CD14-positive monocyte (primary cell): ENCODE measurements around the gene RAB20. TPM values are rescaled to one million over a fixed set of nuclear protein-coding genes. Genes with fewer than 3 reads are reported as not detected.

Experiments used
- DNase-seq, 3 donors: peaks; one replicate each; pipeline ENCODE4 v3.0.0-alpha.2; 2011 to 2022
- H2AFZ ChIP-seq: 2 replicates; pipeline ENCODE4 v1.6.0; 2012; ENCODE audit warnings: mild to moderate bottlenecking, low read depth, low read length, inconsistent platforms; ENCODE audit not compliant: insufficient read depth, poor library complexity, severe bottlenecking
- H3K27ac ChIP-seq, 2 donors: 1 replicate in 1 of 2; 2 replicates in 1 of 2; pipeline ENCODE4 v1.5.1; 2012 to 2013; ENCODE audit warnings: low read length in 2 of 2, control low read depth in 1 of 2, inconsistent platforms in 1 of 2, low read depth in 1 of 2, mild to moderate bottlenecking in 1 of 2
- H3K27me3 ChIP-seq, 2 donors: one replicate each; pipeline versions ENCODE4 v1.6.0 to v1.6.1; 2011 to 2013; ENCODE audit warnings: low read length in 2 of 2; ENCODE audit not compliant: control insufficient read depth in 2 of 2, insufficient read depth in 2 of 2
- H3K36me3 ChIP-seq, 2 donors: replicated peaks in 1 of 2; 1 replicate in 1 of 2; 2 replicates in 1 of 2; pipeline versions ENCODE4 v1.5.1 to v1.6.1; 2012 to 2013; ENCODE audit warnings: low read length in 2 of 2, control low read depth in 1 of 2, inconsistent platforms in 1 of 2, mild to moderate bottlenecking in 1 of 2; ENCODE audit not compliant: insufficient read depth in 2 of 2, control insufficient read depth in 1 of 2
- H3K4me1 ChIP-seq, 2 donors: 1 replicate in 1 of 2; 2 replicates in 1 of 2; pipeline versions ENCODE4 v1.5.1 to v1.6.1; 2012 to 2013; ENCODE audit warnings: low read length in 2 of 2, control low read depth in 1 of 2, inconsistent platforms in 1 of 2, mild to moderate bottlenecking in 1 of 2, moderate library complexity in 1 of 2; ENCODE audit not compliant: insufficient read depth in 2 of 2, control insufficient read depth in 1 of 2
- H3K4me2 ChIP-seq: replicated peaks from 2 replicates; pipeline ENCODE3; 2012; ENCODE audit warnings: low read length, moderate library complexity, mild to moderate bottlenecking; ENCODE audit not compliant: poor library complexity, severe bottlenecking; ENCODE audit errors: extremely low read depth
- H3K4me3 ChIP-seq, 3 experiments: fragments of 200-600 bp in 1 of 3; sonication (generic) in 1 of 3; replicated peaks in 1 of 3; 1 replicate in 2 of 3; 2 replicates in 1 of 3; pipeline ENCODE4 v1.5.1; 2011 to 2013; ENCODE audit warnings: low read length in 3 of 3, mild to moderate bottlenecking in 3 of 3, control low read depth in 2 of 3, low read depth in 2 of 3, inconsistent platforms in 1 of 3, moderate library complexity in 1 of 3
- H3K79me2 ChIP-seq: 2 replicates; pipeline ENCODE4 v1.6.0; 2012; ENCODE audit warnings: mild to moderate bottlenecking, control low read depth, inconsistent platforms, low read length, moderate library complexity; ENCODE audit not compliant: insufficient read depth
- H3K9ac ChIP-seq: 2 replicates; pipeline ENCODE4 v1.6.0; 2017; ENCODE audit warnings: low read length, mild to moderate bottlenecking; ENCODE audit not compliant: insufficient read depth, poor library complexity, severe bottlenecking
- H3K9me3 ChIP-seq, 2 donors: replicated peaks in 1 of 2; 1 replicate in 1 of 2; 2 replicates in 1 of 2; pipeline versions ENCODE4 v1.5.1 to v1.6.1; 2012 to 2013; ENCODE audit warnings: low read length in 2 of 2, control low read depth in 1 of 2; ENCODE audit not compliant: control insufficient read depth in 1 of 2, insufficient read depth in 1 of 2
- H4K20me1 ChIP-seq: 2 replicates; pipeline ENCODE4 v1.6.0; 2012; ENCODE audit warnings: mild to moderate bottlenecking, low read length, control low read depth, moderate library complexity; ENCODE audit not compliant: insufficient read depth
- H3K27ac Mint-ChIP-seq, 7 donors: one replicate each; pipeline ENCODE4 v1.8.0; 2020; ENCODE audit warnings: mild to moderate bottlenecking in 7 of 7, mixed read lengths in 7 of 7, moderate library complexity in 6 of 7, inconsistent platforms in 2 of 7
- H3K27me3 Mint-ChIP-seq, 3 donors: one replicate each; pipeline ENCODE4 v1.8.0; 2021 to 2022; ENCODE audit warnings: low read depth in 3 of 3, mild to moderate bottlenecking in 3 of 3, mixed read lengths in 3 of 3, moderate library complexity in 3 of 3, inconsistent platforms in 1 of 3
- H3K36me3 Mint-ChIP-seq, 2 donors: one replicate each; pipeline ENCODE4 v1.8.0; 2020; ENCODE audit warnings: mixed read lengths in 2 of 2, inconsistent platforms in 1 of 2, mild to moderate bottlenecking in 1 of 2
- H3K4me1 Mint-ChIP-seq: one replicate; pipeline ENCODE4 v1.8.0; 2020; ENCODE audit warnings: mild to moderate bottlenecking, mixed read lengths
- H3K4me3 Mint-ChIP-seq, 2 donors: one replicate each; pipeline ENCODE4 v1.8.0; 2020; ENCODE audit warnings: mild to moderate bottlenecking in 2 of 2, mixed read lengths in 2 of 2, moderate library complexity in 1 of 2
- H3K9me3 Mint-ChIP-seq, 7 donors: one replicate each; pipeline ENCODE4 v1.8.0; 2020 to 2022; ENCODE audit warnings: mixed read lengths in 7 of 7, mild to moderate bottlenecking in 6 of 7, moderate library complexity in 6 of 7, inconsistent platforms in 2 of 7
- WGBS: methylation state at CpG from one replicate; pipeline ENCODE4 v1.1.5; 2013; ENCODE audit warnings: missing lambda C conversion rate; ENCODE audit not compliant: insufficient coverage; 5-methylcytosine and 5-hydroxymethylcytosine counted together
- intact Hi-C, 2 donors: fragments of 100-400 bp; cut with micrococcal nuclease; formaldehyde crosslinking; loops; one replicate each; pipeline versions ENCODE4 v1.15.0 to v1.15.1; 2023
- polyA plus RNA-seq, 3 donors: library from polyadenylated mRNA; depleted of rRNA in 1 of 3; unstranded in 2 of 3; stranded (reverse) in 1 of 3; fragments of 300-500 nt in 2 of 3; fragments of >200 nt in 1 of 3; fragmentation: Illumina TruSeq in 2 of 3; gene quantifications; 1 replicate in 2 of 3; 2 replicates in 1 of 3; pipeline ENCODE4 v1.2.3, GENCODE V29; 2012 to 2021
- TF ChIP-seq, protein P1 (sequence below): fragments of 200-600 bp; IDR thresholded peaks from one replicate; pipeline ENCODE4 v1.8.0; 2022; ENCODE audit warnings: antibody characterized with exemption, mild to moderate bottlenecking

Gene RAB20
- polyA plus RNA-seq, 3 donors, result 37.8 to 77.5 (median 43.1) TPM

DNA sequence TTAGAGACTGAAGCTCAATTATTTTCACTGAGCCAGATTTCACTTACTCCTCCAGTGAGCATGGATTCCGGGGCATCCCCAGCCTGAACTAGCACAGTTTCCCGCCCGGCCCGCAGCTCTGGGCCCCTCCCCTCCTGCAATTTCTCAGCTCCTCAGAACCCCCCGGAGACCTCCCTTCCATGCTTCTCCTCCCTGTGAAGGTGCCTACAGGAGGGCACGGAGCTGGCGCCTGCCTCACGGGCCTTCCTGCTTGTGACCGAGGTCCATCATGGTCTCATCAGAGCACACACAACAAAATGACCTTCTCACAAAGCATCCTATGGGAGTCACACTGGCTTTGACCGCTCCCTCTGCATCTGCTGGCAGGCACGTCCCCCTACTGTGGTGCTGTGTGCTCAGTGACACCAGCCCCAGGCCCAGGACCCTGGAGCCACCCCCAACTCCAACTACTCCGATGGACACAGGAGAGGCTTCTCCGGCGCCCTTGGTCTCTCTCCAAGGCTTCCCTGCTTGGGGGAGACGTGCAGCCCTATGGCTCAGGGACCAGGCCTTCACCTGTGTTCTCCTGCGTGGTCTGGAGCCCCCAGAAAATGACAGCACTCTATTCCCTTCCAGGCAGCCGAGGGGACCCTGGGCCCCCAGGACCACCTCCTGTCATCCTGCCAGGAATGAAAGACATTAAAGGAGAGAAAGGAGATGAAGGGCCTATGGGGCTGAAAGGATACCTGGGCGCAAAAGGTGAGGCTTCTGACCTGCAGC lies 77.1 kb downstream of the RAB20 start:
- TF ChIP-seq, protein P1, sequence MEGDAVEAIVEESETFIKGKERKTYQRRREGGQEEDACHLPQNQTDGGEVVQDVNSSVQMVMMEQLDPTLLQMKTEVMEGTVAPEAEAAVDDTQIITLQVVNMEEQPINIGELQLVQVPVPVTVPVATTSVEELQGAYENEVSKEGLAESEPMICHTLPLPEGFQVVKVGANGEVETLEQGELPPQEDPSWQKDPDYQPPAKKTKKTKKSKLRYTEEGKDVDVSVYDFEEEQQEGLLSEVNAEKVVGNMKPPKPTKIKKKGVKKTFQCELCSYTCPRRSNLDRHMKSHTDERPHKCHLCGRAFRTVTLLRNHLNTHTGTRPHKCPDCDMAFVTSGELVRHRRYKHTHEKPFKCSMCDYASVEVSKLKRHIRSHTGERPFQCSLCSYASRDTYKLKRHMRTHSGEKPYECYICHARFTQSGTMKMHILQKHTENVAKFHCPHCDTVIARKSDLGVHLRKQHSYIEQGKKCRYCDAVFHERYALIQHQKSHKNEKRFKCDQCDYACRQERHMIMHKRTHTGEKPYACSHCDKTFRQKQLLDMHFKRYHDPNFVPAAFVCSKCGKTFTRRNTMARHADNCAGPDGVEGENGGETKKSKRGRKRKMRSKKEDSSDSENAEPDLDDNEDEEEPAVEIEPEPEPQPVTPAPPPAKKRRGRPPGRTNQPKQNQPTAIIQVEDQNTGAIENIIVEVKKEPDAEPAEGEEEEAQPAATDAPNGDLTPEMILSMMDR, result no peak
- Histone ChIP-seq H3K27me3 (no peaks in the 10 kb centered on the region), H4K20me1 (no peaks in the 10 kb centered on the region), H3K79me2 (no peaks in the 10 kb centered on the region), H3K4me3 (no peak overlapping the region), H3K4me1 (no peaks in the 10 kb centered on the region), H3K9me3 (no peaks in the 10 kb centered on the region), H3K27ac (no peak overlapping the region), H3K9ac (no peak overlapping the region), H3K36me3 (no peaks in the 10 kb centered on the region), H3K4me2 (no peak overlapping the region), H2AFZ (no peak overlapping the region)
- Mint-ChIP-seq H3K4me1 (no peaks in the 10 kb centered on the region), H3K4me3 (no peak overlapping the region), H3K27me3 (peaks cover 2 to 15% (median 7%) of the 10 kb centered on the region in 3 donors), H3K27ac (no peak overlapping the region), H3K36me3 (no peaks in the 10 kb centered on the region), H3K9me3 (no peaks in the 10 kb centered on the region)
- WGBS, result 91% methylated on average over 18 of the region's 18 CpGs
- DNase-seq, result no peak
- intact Hi-C loops, result no loop called here

DNA sequence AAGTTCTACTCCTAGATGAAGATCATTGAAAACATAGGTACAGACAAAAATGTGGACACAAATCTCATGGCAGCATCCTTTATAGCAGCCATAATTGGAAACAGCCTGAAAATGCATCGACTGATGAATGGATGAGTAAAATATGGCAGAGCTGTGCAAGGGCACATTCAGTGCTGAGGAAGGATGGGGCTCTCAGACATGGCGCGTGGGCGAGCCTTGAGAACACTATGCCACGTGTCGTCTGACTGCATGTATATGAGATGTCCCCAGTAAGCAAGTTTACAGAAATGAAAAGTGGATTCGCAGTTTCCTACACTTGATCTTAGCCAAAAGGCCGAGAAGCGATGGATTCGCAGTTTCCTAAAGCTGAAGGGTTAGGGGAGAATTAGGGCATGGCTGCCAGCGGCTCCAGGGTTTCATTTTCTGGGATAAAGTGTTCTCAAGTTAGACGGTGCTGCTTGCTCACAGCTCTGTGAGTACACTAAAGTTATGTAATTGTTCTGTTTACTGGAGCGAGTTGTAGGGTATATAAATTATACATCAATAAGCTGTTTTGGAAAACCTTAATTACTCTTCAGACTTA lies 78.0 kb downstream of the RAB20 start:
- no peak overlapping the region for H3K4me2 ChIP-seq
- H3K9ac ChIP-seq, result no peak overlapping the region
- intact Hi-C loops, result no loop called here
- Mint-ChIP-seq H3K4me3 (no peak overlapping the region), H3K4me1 (no peaks in the 10 kb centered on the region), H3K36me3 (no peaks in the 10 kb centered on the region), H3K9me3 (no peaks in the 10 kb centered on the region), H3K27me3 (peaks cover 2 to 15% (median 8%) of the 10 kb centered on the region in 3 donors), H3K27ac (no peak overlapping the region)
- WGBS, result 91% methylated on average over 11 of the region's 13 CpGs
- no peaks in the 10 kb centered on the region for H3K9me3 ChIP-seq
- no peaks in the 10 kb centered on the region for H3K27me3 ChIP-seq
- H3K27ac ChIP-seq, result no peak overlapping the region
- TF ChIP-seq, protein P1, result no peak
- DNase-seq, result no peak
- H3K36me3 ChIP-seq, result no peaks in the 10 kb centered on the region
- no peaks in the 10 kb centered on the region for H3K4me1 ChIP-seq
- no peaks in the 10 kb centered on the region for H4K20me1 ChIP-seq
- H2AFZ ChIP-seq, result no peak overlapping the region
- no peak overlapping the region for H3K4me3 ChIP-seq
- H3K79me2 ChIP-seq, result no peaks in the 10 kb centered on the region
